GM23338 (cell line): ENCODE results near the gene TLE3.

Experiments used
- EZH2 ChIP-seq: fragments of 200-600 bp; sonication (generic); IDR thresholded peaks from one replicate; pipeline ENCODE4 v1.8.0; 2017; ENCODE audit warnings: antibody characterized with exemption, mild to moderate bottlenecking, low read depth; ENCODE audit not compliant: unreplicated experiment
- EZH2phosphoT487 ChIP-seq: fragments of 200-600 bp; sonication (generic); IDR thresholded peaks from one replicate; pipeline ENCODE4 v1.8.1; 2018; ENCODE audit warnings: antibody characterized with exemption; ENCODE audit not compliant: unreplicated experiment
- JUNB ChIP-seq: IDR thresholded peaks from one replicate; pipeline ENCODE4 v1.6.1; 2016; ENCODE audit warnings: antibody characterized with exemption; ENCODE audit not compliant: unreplicated experiment
- POLR2AphosphoS5 ChIP-seq: IDR thresholded peaks from 2 replicates; pipeline ENCODE4 v1.6.1; 2016; ENCODE audit warnings: antibody characterized with exemption, low read depth
- STAT1 ChIP-seq: IDR thresholded peaks from one replicate; pipeline ENCODE4 v1.6.1; 2016; ENCODE audit warnings: antibody characterized with exemption; ENCODE audit not compliant: unreplicated experiment
- TF ChIP-seq, protein P1 (sequence below), 2 experiments: fragments of 200-600 bp in 1 of 2; sonication (generic) in 1 of 2; conservative IDR thresholded peaks; 2 replicates each; pipeline versions ENCODE4 v1.5.1 to v1.6.1; 2016 to 2017; ENCODE audit warnings: antibody characterized with exemption in 2 of 2, low read depth in 2 of 2, mild to moderate bottlenecking in 2 of 2, moderate library complexity in 1 of 2
- TF ChIP-seq, protein P2 (sequence below): IDR thresholded peaks from one replicate; pipeline ENCODE4 v1.6.1; 2018; ENCODE audit warnings: antibody characterized with exemption; ENCODE audit not compliant: unreplicated experiment

DNA sequence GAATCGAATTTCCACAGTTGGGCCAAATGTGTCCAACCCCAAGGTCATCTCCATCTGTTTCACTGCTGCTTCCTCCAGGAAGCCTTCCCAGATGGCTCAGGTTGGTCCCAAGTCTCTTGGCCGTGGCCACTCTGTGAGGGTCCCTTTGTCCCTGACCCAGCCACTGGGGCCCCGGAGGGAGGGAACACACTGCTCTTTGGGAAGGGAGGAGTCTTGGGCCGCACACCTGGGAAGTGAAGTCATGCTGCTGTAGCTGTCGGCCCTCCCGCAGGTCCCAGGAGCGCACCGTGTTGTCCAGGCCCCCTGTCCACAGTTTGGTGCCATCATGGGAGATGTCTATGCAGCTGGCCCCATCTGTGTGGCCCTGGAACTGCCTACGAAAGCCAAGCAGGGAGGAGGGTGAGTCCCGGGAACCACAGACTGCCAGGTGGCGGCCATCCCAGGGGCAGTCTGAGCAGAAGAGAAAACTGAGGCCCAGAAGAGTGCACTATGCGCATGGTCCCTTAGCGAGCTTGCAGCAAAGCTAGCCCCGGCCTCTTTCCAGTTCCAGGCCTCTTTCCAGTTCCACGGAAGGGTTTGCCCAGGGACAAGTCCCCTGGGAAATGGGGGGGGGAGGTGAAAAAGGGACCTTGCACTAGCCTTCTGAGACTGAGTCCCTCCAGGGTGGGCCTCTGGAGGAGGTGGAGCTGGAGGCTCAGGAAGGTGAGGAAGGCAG is 44.6 kb downstream of the TLE3 start:
- TF ChIP-seq, protein P1, sequence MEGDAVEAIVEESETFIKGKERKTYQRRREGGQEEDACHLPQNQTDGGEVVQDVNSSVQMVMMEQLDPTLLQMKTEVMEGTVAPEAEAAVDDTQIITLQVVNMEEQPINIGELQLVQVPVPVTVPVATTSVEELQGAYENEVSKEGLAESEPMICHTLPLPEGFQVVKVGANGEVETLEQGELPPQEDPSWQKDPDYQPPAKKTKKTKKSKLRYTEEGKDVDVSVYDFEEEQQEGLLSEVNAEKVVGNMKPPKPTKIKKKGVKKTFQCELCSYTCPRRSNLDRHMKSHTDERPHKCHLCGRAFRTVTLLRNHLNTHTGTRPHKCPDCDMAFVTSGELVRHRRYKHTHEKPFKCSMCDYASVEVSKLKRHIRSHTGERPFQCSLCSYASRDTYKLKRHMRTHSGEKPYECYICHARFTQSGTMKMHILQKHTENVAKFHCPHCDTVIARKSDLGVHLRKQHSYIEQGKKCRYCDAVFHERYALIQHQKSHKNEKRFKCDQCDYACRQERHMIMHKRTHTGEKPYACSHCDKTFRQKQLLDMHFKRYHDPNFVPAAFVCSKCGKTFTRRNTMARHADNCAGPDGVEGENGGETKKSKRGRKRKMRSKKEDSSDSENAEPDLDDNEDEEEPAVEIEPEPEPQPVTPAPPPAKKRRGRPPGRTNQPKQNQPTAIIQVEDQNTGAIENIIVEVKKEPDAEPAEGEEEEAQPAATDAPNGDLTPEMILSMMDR (conservative IDR thresholded peaks at IDR 0.05; ENCODE audit: low read depth in 2 of 2) = no peak
- TF ChIP-seq EZH2 = no peak
- TF ChIP-seq POLR2AphosphoS5 = no peak
- no peak for TF ChIP-seq EZH2phosphoT487
- no peak for TF ChIP-seq STAT1
- TF ChIP-seq, protein P2, sequence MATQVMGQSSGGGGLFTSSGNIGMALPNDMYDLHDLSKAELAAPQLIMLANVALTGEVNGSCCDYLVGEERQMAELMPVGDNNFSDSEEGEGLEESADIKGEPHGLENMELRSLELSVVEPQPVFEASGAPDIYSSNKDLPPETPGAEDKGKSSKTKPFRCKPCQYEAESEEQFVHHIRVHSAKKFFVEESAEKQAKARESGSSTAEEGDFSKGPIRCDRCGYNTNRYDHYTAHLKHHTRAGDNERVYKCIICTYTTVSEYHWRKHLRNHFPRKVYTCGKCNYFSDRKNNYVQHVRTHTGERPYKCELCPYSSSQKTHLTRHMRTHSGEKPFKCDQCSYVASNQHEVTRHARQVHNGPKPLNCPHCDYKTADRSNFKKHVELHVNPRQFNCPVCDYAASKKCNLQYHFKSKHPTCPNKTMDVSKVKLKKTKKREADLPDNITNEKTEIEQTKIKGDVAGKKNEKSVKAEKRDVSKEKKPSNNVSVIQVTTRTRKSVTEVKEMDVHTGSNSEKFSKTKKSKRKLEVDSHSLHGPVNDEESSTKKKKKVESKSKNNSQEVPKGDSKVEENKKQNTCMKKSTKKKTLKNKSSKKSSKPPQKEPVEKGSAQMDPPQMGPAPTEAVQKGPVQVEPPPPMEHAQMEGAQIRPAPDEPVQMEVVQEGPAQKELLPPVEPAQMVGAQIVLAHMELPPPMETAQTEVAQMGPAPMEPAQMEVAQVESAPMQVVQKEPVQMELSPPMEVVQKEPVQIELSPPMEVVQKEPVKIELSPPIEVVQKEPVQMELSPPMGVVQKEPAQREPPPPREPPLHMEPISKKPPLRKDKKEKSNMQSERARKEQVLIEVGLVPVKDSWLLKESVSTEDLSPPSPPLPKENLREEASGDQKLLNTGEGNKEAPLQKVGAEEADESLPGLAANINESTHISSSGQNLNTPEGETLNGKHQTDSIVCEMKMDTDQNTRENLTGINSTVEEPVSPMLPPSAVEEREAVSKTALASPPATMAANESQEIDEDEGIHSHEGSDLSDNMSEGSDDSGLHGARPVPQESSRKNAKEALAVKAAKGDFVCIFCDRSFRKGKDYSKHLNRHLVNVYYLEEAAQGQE = no peak
- no peak for TF ChIP-seq JUNB
